K562 (cell line): Measurements from ENCODE around the gene SEZ6L. TPM values are rescaled to one million over a fixed set of nuclear protein-coding genes. Genes with fewer than 3 reads are reported as not detected.

Experiments
- ATAC-seq: fragments of 200-7000 bp; cut with Tn5 transposase; 3 replicates; pipeline ENCODE4 v1.9.1; 2020; ENCODE audit warnings: moderate library complexity
- BruUV-seq: library from RNA; stranded (reverse); fragments of 400-500 nt; replicated peaks from 2 replicates; lab custom pipeline; 2021; lab: Mats Ljungman, UMichigan
- CTCF ChIA-PET: fragments of 300-600 bp; formaldehyde crosslinking; extraction: SDS; loops from one replicate; lab custom pipeline; 2021; ENCODE audit warnings: low intra/inter-chr PET ratio; lab: Yijun Ruan, JAX
- POLR2A ChIA-PET: fragments of 300-600, 350-650 bp; sonication (Branson Sonifier 250); formaldehyde crosslinking; extraction: SDS; loops from one replicate; lab custom pipeline; 2021; ENCODE audit warnings: antibody characterized with exemption, inconsistent platforms; lab: Yijun Ruan, JAX
- DNase-seq, 4 experiments: peaks; one replicate each; pipeline versions ENCODE4 v3.0.0 to v3.0.0-alpha.2; 2011 to 2018; ENCODE audit warnings: low spot score in 3 of 4, mixed read lengths in 3 of 4; ENCODE audit errors: extremely low read depth in 1 of 4
- FAIRE-seq: peaks from 2 replicates; lab custom pipeline; 2011; peaks lifted over from hg19 to GRCh38; lab: Jason Lieb, UNC
- H2AFZ ChIP-seq: 2 replicates; pipeline ENCODE4 v1.6.0; 2011; ENCODE audit warnings: low read depth, low read length, control low read depth, inconsistent platforms
- H3K27ac ChIP-seq: fragments of 200-600 bp; 3 replicates; pipeline ENCODE4 v1.8.0; 2011; ENCODE audit warnings: low read depth, mild to moderate bottlenecking, control low read depth, inconsistent platforms, low read length, moderate library complexity, mixed read lengths; ENCODE audit errors: extremely low read depth
- H3K27me3 ChIP-seq, 2 experiments: fragments of 300-600 bp in 1 of 2; 2 replicates in 1 of 2; 3 replicates in 1 of 2; pipeline versions ENCODE4 v1.6.0 to v1.8.0; 2011; ENCODE audit warnings: inconsistent platforms in 2 of 2, low read length in 2 of 2, mild to moderate bottlenecking in 1 of 2, mixed read lengths in 1 of 2, moderate library complexity in 1 of 2; ENCODE audit not compliant: control insufficient read depth in 2 of 2, insufficient read depth in 2 of 2
- H3K36me3 ChIP-seq: fragments of 300-600 bp; 3 replicates; pipeline ENCODE4 v1.8.0; 2011; ENCODE audit warnings: mild to moderate bottlenecking, low read length, inconsistent platforms; ENCODE audit not compliant: control insufficient read depth, insufficient read depth
- H3K4me1 ChIP-seq, 2 experiments: fragments of 200-600 bp in 1 of 2; replicated peaks in 1 of 2; 2 replicates in 1 of 2; 3 replicates in 1 of 2; pipeline versions ENCODE4 v1.5.1 to v1.8.0; 2011; ENCODE audit warnings: inconsistent platforms in 2 of 2, low read length in 2 of 2, mild to moderate bottlenecking in 1 of 2, mixed read lengths in 1 of 2, moderate library complexity in 1 of 2; ENCODE audit not compliant: control insufficient read depth in 2 of 2, insufficient read depth in 2 of 2
- H3K4me2 ChIP-seq: 2 replicates; pipeline ENCODE4 v1.6.1; 2011; ENCODE audit warnings: low read length, control low read depth, inconsistent platforms, mixed read lengths; ENCODE audit not compliant: insufficient read depth
- H3K4me3 ChIP-seq: fragments of 200-600 bp; sonication (generic), shearing (Covaris generic); 2 replicates; pipeline ENCODE4 v1.5.1; 2016; ENCODE audit warnings: control low read depth, inconsistent platforms
- H3K79me2 ChIP-seq: fragments of 200-600 bp; 3 replicates; pipeline ENCODE4 v1.8.0; 2011; ENCODE audit warnings: low read length, inconsistent platforms; ENCODE audit not compliant: control insufficient read depth, insufficient read depth
- H3K9ac ChIP-seq, 2 experiments: 2 replicates each; pipeline versions ENCODE4 v1.6.0 to v1.6.1; 2011; ENCODE audit warnings: low read depth in 2 of 2, low read length in 2 of 2, control low read depth in 1 of 2, inconsistent platforms in 1 of 2, mild to moderate bottlenecking in 1 of 2, mixed read lengths in 1 of 2; ENCODE audit not compliant: insufficient read depth in 1 of 2
- H3K9me1 ChIP-seq: one replicate; pipeline ENCODE4 v1.6.0; 2011; ENCODE audit warnings: inconsistent platforms, mild to moderate bottlenecking, low read length, moderate library complexity; ENCODE audit not compliant: control insufficient read depth, insufficient read depth
- H3K9me3 ChIP-seq: replicated peaks from 2 replicates; pipeline ENCODE4 v1.5.1; 2011; ENCODE audit warnings: low read depth, low read length, inconsistent platforms; ENCODE audit not compliant: control insufficient read depth, insufficient read depth
- H4K20me1 ChIP-seq: replicated peaks from 2 replicates; pipeline ENCODE4 v1.6.1; 2011; ENCODE audit warnings: low read length, inconsistent platforms, mixed read lengths; ENCODE audit not compliant: control insufficient read depth, insufficient read depth
- E2F8 ChIP-seq: fragments of 450-650 bp; IDR thresholded peaks from 2 replicates; pipeline ENCODE4 v1.7.1; 2018; ENCODE audit warnings: mild to moderate bottlenecking, low read depth; ENCODE audit not compliant: partially characterized antibody
- ELF1 ChIP-seq: fragments of 200-800 bp; sonication (Bioruptor generic); IDR thresholded peaks from 2 replicates; pipeline ENCODE4 v1.6.1; 2016; ENCODE audit warnings: missing genetic modification characterization, missing compliant biosample characterization
- JUND ChIP-seq, 2 experiments: IDR thresholded peaks; 2 replicates in 1 of 2; 3 replicates in 1 of 2; pipeline ENCODE4 v1.6.1; 2011; ENCODE audit warnings: borderline replicate concordance in 2 of 2, low read depth in 2 of 2, low read length in 2 of 2, improper control_type of control experiment in 1 of 2, missing biosample characterization in 1 of 2, missing genetic modification characterization in 1 of 2, missing genetic modification reagents in 1 of 2
- L3MBTL2 ChIP-seq: fragments of 450-650 bp; IDR thresholded peaks from 2 replicates; pipeline ENCODE4 v1.6.1; 2016; ENCODE audit warnings: mild to moderate bottlenecking, moderate library complexity
- LCOR ChIP-seq: sonication (generic); formaldehyde crosslinking; IDR thresholded peaks from 2 replicates; pipeline ENCODE4 v1.8.0; 2022; ENCODE audit warnings: mild to moderate bottlenecking, missing genetic modification reagents
- MITF ChIP-seq: IDR thresholded peaks from 2 replicates; pipeline ENCODE4 v1.6.1; 2014; ENCODE audit warnings: antibody characterized with exemption
- MXD1 ChIP-seq: fragments of 250-450 bp; sonication (Bioruptor Pico); IDR thresholded peaks from 2 replicates; pipeline ENCODE4 v1.8.0; 2021; ENCODE audit warnings: borderline replicate concordance, mild to moderate bottlenecking, moderate library complexity; ENCODE audit not compliant: poor library complexity, severe bottlenecking
- MXI1 ChIP-seq: IDR thresholded peaks from 2 replicates; pipeline ENCODE4 v1.6.1; 2011; ENCODE audit warnings: low read depth, mild to moderate bottlenecking, improper control_type of control experiment, low read length
- NCOA2 ChIP-seq, 2 experiments: fragments of 450-650 bp; IDR thresholded peaks; 2 replicates each; pipeline ENCODE4 v1.6.1; 2018; ENCODE audit warnings: mild to moderate bottlenecking in 2 of 2, moderate library complexity in 1 of 2; ENCODE audit not compliant: partially characterized antibody in 2 of 2
- NFYB ChIP-seq: IDR thresholded peaks from 2 replicates; pipeline ENCODE4 v1.6.1; 2011; ENCODE audit warnings: mild to moderate bottlenecking, moderate library complexity; ENCODE audit not compliant: insufficient read length; ENCODE audit errors: extremely low read depth
- POLR3A ChIP-seq: IDR thresholded peaks from 2 replicates; pipeline ENCODE4 v1.6.1; 2011; ENCODE audit warnings: borderline replicate concordance, mild to moderate bottlenecking, moderate library complexity; ENCODE audit not compliant: insufficient read length, insufficient read depth; ENCODE audit errors: extremely low read depth
- SMARCE1 ChIP-seq: fragments of 450-650 bp; IDR thresholded peaks from 2 replicates; pipeline ENCODE4 v1.7.1; 2016; ENCODE audit warnings: mild to moderate bottlenecking
- ZBTB8A ChIP-seq: fragments of 450-650 bp; IDR thresholded peaks from 2 replicates; pipeline ENCODE4 v1.6.1; 2018; ENCODE audit warnings: mild to moderate bottlenecking, moderate library complexity; ENCODE audit not compliant: partially characterized antibody
- ZNF41 ChIP-seq: fragments of 250-450 bp; sonication (Bioruptor Pico); conservative IDR thresholded peaks from 2 replicates; pipeline ENCODE4 v1.4.0; 2020; ENCODE audit warnings: mild to moderate bottlenecking
- ZNF445 ChIP-seq: fragments of 250-450 bp; sonication (Bioruptor Pico); IDR thresholded peaks from 2 replicates; pipeline ENCODE4 v1.4.0; 2020; ENCODE audit warnings: low read depth, mild to moderate bottlenecking, moderate library complexity
- ZNF695 ChIP-seq: fragments of 450-650 bp; formaldehyde crosslinking; IDR thresholded peaks from 2 replicates; pipeline ENCODE4 v1.4.0; 2020; ENCODE audit warnings: mild to moderate bottlenecking, moderate library complexity
- WGBS: fragments of 100-300 bp; shearing (Covaris generic); methylation state at CpG from one replicate; pipeline ENCODE4 v1.1.6; 2016; ENCODE audit warnings: low coverage, mixed read lengths; ENCODE audit not compliant: insufficient coverage; ENCODE audit errors: missing lambda C conversion rate; 5-methylcytosine and 5-hydroxymethylcytosine counted together
- in situ Hi-C: fragments of 300-500 bp; cut with MboI; formaldehyde crosslinking; loops from 4 replicates; pipeline ENCODE4 v1.15.0; 2018; ENCODE audit warnings: inconsistent platforms, mixed read lengths
- intact Hi-C: fragments of 100-400 bp; cut with micrococcal nuclease; formaldehyde crosslinking; loops from 2 replicates; pipeline ENCODE4 v1.14.2; 2022
- polyA plus RNA-seq, 8 experiments: library from polyadenylated mRNA; depleted of rRNA in 4 of 8; stranded (reverse) in 5 of 8; unstranded in 3 of 8; fragments of >200 nt; fragmentation: Nextera tagmentation in 2 of 8; fragmentation: Illumina TruSeq in 1 of 8; extraction: Ambion mirVana in 2 of 8; extraction: Trizol in 1 of 8; gene quantifications; 2 replicates each; pipeline versions ENCODE4 v1.2.1 to v1.2.3, GENCODE V29; 2011 to 2014; ENCODE audit warnings: inconsistent platforms in 1 of 8, missing spikeins in 1 of 8
- total RNA-seq, 7 experiments: library from RNA; depleted of rRNA in 6 of 7; stranded (reverse); fragments of >200 nt in 6 of 7; fragmentation: Illumina TruSeq in 2 of 7; extraction: Trizol in 2 of 7; gene quantifications; 2 replicates each; pipeline versions ENCODE4 v1.2.1 to v1.2.3, GENCODE V29; 2011 to 2021; ENCODE audit warnings: low replicate concordance in 1 of 7

The SEZ6L gene
- total and polyA plus RNA-seq, 9 of the 15 experiments (the other 6 are each of a cell fraction or from before 2014, with no cell fraction given): not detected

GRCh38 chr22:26302726-26303125 is 133.5 kb downstream of the SEZ6L start:
- CTCF ChIA-PET: no interaction called here
- TF ChIP-seq POLR3A (no peak), ELF1 (no peak), L3MBTL2 (no peak), MXI1 (no peak), ZNF695 (no peak), ZNF445 (no peak), MITF (no peak), NFYB (no peak), E2F8 (no peak), LCOR (CRISPR knock-in tag) (no peak), ZBTB8A (no peak), ZNF41 (CRISPR knock-in tag) (no peak), MXD1 (CRISPR knock-in tag) (no peak), SMARCE1 (no peak), NCOA2 (IDR thresholded peaks at IDR 0.05; ENCODE audit: partially characterized antibody in 2 of 2) (no peak), JUND (IDR thresholded peaks at IDR 0.05; ENCODE audit: borderline replicate concordance, low read depth, low read length) (no peak), JUND (tag; IDR thresholded peaks at IDR 0.05; ENCODE audit: borderline replicate concordance, low read depth, low read length) (no peak)

More at GRCh38 chr22:26302726-26303125, 133.5 kb downstream of the SEZ6L start:
- H3K9ac ChIP-seq: no peak overlapping the region
- BruUV-seq: no TSS peak
- POLR2A ChIA-PET: interaction anchor here (1.2 kb wide), 1 partner anchor 152 kb away, joined by 3 read pairs; no protein-coding TSS in a partner anchor
- FAIRE-seq: no peak
- H3K9me1 ChIP-seq: no peaks in the 10 kb centered on the region
- DNase-seq: no peak
- H3K4me3 ChIP-seq: no peak overlapping the region
- no peaks in the 10 kb centered on the region for H3K27me3 ChIP-seq
- 0% methylated on average over 4 of the region's 4 CpGs for WGBS
- H3K4me2 ChIP-seq: no peak overlapping the region
- no peaks in the 10 kb centered on the region for H3K36me3 ChIP-seq
- no peaks in the 10 kb centered on the region for H3K79me2 ChIP-seq
- no peaks in the 10 kb centered on the region for H3K9me3 ChIP-seq
- no peak for ATAC-seq
- H4K20me1 ChIP-seq: no peaks in the 10 kb centered on the region
- intact Hi-C loops: no loop called here
- in situ Hi-C loops: no loop called here
- no peak overlapping the region for H2AFZ ChIP-seq
- no peak overlapping the region for H3K27ac ChIP-seq
- H3K4me1 ChIP-seq: no peaks in the 10 kb centered on the region
